GM10266 (cell line): ENCODE measurements around the gene LCORL.
"Not testable (repeated sequence)": the region's sequence is repeated elsewhere in the genome, so short reads cannot be mapped to it uniquely, and the experiment has no call there.

Experiments used
- DNase-seq: peaks from one replicate; pipeline ENCODE4 v3.0.0; 2012; ENCODE audit errors: extremely low spot score
- TF ChIP-seq, protein P1 (sequence below): IDR thresholded peaks from 2 replicates; pipeline ENCODE4 v1.5.1; 2012; ENCODE audit warnings: mild to moderate bottlenecking, low read depth; ENCODE audit not compliant: control insufficient read depth, insufficient read depth; ENCODE audit errors: missing control alignments

LCORL gene

DNA sequence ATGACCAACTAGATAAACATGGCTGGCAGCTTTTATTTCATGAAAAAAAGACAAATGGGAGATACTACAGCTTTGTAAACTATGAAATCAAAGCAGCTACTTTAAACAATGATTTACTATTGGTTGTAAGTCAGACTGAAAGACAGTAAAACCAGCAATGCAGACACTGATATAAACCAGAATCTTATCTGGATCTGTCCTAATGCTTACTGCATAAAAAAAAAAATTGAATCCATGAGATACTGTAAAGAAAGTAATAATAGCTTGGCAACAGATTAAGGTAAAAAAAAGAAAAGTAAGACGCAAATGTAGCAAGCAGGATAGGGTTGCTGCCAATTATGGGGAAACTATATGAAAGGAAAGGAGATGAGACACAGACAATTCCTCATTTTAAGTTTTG is 7.3 kb downstream of the LCORL start:
- DNase-seq = no peak
- TF ChIP-seq, protein P1, sequence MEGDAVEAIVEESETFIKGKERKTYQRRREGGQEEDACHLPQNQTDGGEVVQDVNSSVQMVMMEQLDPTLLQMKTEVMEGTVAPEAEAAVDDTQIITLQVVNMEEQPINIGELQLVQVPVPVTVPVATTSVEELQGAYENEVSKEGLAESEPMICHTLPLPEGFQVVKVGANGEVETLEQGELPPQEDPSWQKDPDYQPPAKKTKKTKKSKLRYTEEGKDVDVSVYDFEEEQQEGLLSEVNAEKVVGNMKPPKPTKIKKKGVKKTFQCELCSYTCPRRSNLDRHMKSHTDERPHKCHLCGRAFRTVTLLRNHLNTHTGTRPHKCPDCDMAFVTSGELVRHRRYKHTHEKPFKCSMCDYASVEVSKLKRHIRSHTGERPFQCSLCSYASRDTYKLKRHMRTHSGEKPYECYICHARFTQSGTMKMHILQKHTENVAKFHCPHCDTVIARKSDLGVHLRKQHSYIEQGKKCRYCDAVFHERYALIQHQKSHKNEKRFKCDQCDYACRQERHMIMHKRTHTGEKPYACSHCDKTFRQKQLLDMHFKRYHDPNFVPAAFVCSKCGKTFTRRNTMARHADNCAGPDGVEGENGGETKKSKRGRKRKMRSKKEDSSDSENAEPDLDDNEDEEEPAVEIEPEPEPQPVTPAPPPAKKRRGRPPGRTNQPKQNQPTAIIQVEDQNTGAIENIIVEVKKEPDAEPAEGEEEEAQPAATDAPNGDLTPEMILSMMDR = no peak

DNA sequence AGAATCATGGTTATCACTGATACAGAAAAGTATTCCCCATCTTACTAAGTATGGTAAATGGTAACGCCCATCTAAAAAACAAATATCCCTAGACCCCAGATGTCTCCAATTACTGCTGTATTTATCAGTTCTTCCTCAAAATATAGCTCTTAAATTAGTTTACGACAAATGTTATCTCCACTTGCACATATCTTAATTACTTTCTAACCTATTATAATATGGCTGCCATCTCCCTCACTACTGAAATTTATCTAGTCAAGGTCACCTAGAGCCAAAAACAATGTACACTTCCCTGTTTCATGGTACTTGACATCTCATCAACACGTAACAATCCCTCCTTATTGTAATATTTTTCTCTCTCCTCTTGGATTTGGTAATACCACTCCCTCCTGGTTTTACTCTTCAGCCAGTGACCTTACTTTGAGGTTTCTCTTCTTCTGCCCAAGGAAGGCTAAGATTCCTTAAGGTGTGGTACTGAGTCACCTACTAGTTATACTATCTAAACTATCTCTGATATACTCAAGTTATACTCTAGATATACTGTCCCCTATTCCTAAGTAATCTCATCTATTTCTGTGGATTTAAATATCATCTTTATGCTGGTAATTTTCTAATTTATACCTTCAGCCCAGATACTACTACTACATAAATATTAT is 8.6 kb downstream of the LCORL start:
- TF ChIP-seq, protein P1 = no peak
- no peak for DNase-seq

DNA sequence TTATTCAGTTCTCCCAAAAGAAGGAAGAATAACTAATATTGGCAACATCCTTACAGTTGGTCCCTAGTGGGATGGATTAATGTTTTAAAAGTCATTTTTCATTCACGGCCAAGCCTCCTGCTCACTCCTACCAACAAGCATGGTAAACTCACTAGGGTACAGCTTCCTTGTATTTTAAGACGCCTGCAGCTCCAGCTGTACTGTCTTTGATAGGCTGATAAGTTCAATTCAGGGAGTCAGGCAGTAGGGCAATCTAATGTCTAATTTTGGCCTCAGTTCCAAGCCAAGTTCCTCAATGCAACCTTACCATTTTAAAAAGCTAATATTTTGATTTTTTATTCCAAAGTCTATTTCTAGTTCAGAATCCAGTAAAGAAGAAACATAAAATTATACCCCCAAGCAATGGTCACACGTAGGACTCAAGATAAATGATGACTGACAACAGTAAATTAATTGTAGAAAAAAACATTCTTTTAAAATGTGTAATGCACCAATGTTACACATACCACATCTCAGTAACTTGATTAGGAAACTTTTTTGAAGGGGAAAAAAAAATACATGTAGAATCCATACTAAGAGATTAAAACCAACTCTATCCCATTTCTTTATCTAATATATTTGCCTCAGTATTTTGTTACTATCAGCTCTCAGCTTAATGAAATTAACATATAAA is 9.3 kb downstream of the LCORL start:
- DNase-seq = no peak
- TF ChIP-seq, protein P1 = no peak

DNA sequence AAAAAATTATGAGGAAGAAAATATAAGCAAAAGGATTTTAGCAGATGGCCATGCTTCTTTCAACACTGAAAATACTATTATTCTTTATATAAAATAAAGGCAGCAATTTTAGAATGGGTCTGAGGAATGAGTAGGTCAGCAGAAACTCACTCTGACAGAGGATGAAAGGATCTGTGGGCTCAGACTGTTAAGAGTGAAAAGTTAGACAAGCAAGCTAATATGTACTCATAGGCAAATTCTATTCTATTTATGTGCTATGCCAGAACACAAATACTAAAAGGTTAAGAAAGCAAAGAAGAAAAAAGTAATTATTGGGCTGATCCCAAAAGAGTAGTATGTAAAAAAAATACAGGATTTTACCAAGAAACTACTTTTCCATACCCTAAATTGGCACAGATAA is 13.9 kb downstream of the LCORL start:
- no peak for DNase-seq
- TF ChIP-seq, protein P1 = no peak

DNA sequence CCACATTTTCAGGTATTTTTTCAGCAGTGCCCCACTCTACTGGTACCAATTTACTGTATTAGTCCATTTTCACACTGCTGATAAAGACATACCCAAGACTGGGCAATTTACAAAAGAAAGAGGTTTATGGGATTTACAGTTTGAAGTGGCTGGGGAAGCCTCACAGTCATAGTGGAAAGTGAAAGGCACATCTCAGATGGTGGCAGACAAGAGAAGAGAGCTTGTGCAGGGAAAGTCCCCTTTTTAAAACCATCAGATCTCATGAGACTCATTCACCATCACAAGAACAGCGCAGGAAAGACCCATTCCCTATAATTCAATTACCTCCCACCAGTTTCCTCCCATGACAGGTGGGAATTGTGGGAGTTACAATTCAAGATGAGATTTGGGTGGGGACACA is 15.1 kb downstream of the LCORL start:
- DNase-seq = not testable (repeated sequence)

DNA sequence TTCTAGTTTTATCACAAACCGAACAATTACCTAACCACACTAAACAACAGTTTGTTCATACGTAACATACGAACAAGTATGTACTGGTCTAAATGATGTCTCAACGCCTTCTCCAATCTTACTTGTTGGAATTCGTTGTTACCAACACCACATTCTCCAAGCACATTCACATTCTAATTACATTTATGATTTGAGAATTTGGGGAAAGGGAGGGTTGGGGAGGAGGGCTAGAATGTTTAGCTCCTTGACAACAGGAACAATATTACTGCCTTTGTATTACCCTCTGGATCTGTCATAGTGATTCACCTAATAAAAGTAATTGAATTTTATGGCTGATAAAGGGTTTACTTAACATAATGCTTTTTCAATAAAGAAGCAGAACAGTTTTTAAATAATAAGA is 24.4 kb downstream of the LCORL start:
- DNase-seq = no peak
- TF ChIP-seq, protein P1 = no peak

DNA sequence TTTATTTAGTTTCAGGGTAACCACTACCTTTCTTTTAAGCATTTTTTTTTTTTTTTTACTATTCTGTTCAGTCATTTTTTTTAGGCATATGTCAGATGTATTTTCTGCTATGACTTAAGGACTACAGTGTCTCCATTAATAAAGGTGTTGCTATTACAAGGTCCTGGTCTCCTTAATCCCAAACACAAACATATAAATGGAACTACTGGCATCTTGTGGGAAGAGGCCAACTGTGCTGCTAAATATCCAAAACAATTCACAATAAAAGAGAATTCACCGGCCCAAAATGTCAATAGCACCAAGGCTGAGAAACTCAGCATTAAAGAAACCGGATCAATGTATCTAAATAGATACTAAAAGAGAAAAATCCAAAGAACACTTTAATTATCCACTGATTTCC is 26.4 kb downstream of the LCORL start:
- DNase-seq = no peak

More for the DNA sequence above, 26.4 kb downstream of the LCORL start:
- TF ChIP-seq, protein P1 = no peak
